ENCODE data around the gene PFN1.

The PFN1 gene

DNA sequence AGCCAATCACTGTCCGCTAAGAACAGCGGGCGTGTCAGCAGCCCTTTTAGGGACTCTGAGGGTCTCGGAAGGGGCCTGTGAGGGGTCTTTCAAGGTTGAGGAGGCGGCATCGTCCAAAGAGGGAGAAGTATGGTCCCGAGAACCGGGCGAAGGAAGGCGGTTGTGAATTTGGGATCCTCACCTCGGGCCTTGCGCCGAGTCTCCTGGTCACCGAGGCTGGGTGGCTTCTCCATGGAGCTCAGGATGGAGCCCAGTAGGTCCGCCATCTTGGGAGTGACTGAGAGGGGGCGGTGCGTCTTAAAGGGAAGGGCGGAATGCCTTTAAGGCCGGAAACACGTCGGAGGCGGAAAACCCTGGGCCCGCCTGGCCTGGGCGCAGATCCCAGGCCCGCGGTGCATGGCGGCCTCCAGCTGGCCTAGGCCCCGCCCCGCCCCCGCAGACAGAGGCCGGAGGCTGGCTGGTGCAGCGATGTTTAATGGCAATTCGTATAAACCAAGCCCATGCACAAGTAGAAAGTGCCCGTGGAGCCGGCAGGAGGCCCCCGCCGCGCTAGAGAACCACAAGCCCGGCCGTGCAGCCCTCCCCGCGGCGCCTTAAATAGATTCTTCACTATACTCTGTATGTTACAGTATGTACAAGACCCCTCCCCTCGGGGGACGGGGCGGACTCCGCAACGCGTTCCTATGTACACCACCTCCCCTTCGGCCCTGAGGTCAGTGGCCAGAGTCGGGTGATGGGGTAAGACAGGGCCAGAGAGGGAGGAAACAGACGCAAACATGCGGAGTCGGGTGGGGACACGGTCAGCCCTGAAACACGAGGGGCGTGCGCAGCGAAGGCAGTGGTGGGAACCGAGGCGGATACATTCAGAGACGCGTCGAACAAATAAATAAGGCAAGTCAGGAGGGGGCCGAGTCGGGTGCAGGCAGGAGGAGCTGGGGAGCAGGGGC, 19.5 kb upstream of the PFN1 start, which contains the start of gene SPAG7:
TSS of gene SPAG7 (minus strand) at position 279 of the 947 bp plus-strand sequence. CDS start at position 266, 13 bp downstream.
- DNase-seq, result peak; percentile 93

- peak; percentile 97 for DNase-seq
Measured at GRCh38 chr17:4966844-4967538, 18.7 kb upstream of the PFN1 start.

- no peak for DNase-seq
Measured at GRCh38 chr17:4965311-4965986, 17.1 kb upstream of the PFN1 start.

DNA sequence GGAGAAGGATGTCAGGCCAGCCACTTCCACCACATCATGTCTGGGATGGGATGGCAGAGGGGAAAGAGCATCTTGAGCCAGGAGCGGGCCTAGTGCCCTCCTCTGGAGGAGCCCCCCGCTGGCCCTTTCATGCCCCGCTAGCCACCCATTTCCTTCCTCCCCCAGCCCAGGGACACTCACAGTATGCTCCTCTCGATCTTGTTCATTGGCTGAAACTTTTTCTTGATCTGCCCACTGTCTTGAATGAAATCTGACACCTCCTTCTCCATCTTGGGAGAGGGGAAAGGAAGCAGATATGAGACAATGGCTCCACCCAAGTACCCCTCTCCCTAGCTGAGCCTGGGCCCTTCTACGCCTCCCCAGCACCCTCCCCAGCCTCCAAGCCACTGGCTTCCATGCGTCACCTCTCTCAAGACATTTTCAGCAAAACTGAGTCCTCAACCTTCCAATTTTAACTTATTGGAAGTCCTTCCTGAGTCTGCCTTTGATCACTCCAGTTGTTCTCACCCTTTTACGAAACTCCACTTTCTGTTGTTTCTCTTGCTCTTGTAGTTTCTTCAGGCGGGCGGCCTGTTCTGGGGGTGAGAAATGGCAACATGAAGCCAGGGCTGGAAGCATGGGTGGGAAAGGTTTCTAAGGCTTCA, 12.1 kb upstream of the PFN1 start:
- no peak for DNase-seq

DNA sequence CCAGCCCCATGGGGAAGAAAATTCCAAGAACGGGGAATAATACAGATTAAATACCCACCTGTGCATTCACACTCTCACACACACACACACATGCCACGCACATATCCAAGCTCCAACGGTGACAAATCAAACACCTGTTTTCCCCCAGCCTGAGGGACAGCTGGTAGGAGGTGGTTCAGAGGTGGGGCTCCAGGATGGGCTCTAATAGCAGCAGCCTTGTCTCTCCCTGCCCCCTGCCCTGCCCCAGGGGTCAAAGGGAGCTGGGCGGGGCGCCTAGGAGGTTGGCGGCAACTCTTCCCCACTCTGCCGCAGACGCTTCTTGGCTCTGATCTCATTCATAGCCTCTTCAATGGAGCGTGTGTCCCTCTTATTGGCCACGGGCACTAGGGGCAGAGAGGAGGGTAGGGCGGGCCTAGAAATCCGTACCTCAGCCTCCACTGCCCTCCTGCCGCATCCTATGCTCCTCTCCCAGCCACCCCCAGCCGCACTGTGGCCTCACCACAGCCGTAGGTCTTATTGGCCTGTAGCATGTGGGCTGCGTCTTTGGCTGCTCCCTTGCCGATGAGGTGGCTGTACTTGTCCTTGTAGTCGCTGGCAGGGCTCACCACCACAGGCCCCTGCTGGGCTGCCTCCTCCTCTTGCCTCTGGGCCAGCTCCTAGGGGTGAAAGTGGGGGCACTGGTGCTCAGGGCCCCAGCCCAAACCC, 11.1 kb upstream of the PFN1 start:
- no peak for DNase-seq

GRCh38 chr17:4958102-4958501, 9.8 kb upstream of the PFN1 start:
- DNase-seq, result no peak

DNA sequence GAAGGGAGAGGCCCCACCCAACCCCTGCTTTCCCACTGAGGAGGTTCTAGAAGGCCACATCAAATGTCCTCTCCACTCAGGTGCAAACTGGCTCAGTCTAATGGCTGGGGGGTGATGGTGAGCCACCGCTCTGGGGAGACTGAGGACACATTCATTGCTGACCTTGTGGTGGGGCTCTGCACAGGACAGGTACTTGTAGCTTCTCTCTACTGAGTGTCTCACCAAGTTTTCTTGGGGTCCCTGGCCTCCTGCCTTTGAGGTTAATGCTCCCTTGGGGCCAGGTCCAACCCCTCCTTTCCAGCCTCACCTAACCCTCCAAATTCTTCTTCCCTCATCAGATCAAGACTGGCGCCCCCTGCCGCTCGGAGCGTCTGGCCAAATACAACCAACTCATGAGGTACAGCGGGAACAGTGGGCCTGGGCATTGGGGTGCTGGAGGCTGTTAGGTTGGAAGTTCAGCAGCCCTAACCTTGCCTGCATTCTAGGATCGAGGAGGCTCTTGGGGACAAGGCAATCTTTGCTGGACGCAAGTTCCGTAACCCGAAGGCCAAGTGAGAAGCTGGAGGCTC, 8.2 kb upstream of the PFN1 start:
- DNase-seq, result no peak

DNA sequence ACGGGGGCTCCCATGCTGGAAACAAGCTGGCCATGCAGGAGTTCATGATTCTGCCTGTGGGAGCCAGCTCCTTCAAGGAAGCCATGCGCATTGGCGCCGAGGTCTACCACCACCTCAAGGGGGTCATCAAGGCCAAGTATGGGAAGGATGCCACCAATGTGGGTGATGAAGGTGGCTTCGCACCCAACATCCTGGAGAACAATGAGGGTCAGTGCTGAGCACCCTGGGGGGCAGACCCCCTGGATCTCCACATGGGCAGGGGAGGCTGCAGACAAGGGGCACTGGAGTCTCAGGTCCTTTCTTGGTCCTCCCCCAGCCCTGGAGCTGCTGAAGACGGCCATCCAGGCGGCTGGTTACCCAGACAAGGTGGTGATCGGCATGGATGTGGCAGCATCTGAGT, 6.8 kb upstream of the PFN1 start:
- no peak for DNase-seq

DNA sequence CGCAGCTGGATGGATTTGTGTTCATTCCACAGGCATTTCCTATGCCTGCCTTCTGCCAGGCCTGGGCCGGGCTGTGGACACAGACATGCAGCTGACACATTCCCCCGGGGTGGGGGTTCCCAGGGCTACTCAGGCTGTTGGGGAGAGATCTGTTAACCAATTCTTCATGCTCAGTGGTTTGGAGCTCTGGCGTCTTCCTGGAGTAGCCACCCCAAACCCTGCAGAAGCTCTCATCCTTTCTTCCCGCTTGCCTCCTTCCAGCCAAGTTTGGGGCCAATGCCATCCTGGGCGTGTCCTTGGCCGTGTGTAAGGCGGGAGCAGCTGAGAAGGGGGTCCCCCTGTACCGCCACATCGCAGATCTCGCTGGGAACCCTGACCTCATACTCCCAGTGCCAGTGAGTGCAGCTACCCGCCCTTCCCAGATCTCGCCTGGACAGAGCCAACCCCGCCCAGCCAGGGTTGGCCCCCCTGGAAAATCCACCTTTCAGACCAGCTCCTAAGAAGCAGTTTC, 5.2 kb upstream of the PFN1 start:
- DNase-seq, result no peak

GRCh38 chr17:4951486-4951885, 3.2 kb upstream of the PFN1 start:
- DNase-seq, result no peak

- DNase-seq, result peak; percentile 28
Measured at GRCh38 chr17:4950746-4951204, 2.4 kb upstream of the PFN1 start, which contains the start of gene ENO3. Gene ENO3 (plus strand): TSS chr17:4951119. CDS start chr17:4951830, 711 bp downstream.

DNA sequence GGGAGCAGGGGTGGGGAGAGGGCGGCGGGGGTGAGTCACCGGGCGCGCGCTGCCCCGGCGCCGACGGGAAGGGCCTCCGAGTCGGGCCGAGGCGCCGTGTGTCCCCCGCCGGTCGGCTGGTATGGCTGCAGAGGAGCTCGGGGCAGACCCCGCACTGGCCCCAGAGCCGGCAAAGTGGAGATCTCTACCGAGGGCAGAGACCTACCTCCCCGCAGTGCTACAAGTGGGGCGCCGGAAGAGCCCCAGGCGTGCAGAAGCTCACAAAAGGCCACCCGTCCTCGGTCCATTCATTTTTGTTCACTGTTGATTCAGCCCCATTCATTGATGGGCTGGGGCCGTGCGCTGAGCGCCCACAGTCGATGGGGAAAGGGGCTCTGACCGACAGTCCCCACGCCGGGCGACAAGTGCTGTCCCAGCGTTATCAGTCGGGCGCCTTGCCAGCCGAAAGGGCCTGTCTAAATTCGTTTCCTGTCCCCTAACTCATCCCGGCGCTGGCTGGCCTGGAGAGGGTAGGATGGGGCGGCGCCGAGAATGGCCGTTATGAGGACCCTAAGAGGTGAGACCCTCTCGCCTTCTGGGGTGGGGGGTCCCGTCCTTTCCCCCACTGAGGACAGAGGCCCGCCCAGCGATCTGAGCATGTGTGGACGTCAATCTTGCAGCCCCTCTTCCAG, 1.9 kb upstream of the PFN1 start:
- DNase-seq, result no peak

GRCh38 chr17:4949321-4950074, 1.2 kb upstream of the PFN1 start:
- peak; percentile 81 for DNase-seq

DNA sequence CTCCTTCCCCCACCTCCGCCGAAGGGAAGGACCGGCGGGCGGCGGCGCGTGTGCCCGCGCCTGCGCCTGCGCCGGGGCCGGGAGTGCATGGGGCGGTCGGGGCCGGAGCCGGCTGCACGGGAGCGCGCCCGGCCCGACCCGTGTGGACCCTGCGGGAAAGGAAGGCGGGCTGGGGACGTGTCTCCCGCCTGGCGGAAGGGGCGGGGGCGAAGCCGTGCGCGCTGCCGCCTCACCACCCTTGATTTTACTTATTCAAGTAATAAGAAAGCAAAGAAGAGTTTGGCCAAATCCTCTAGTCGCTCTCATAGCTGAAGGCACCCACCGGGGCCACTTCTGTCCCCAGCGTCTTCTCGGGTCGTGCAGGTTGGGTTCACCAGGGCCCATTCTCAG, 596 bp upstream of the PFN1 start:
- peak; percentile 91 for DNase-seq

- peak; percentile 61 for DNase-seq
Measured at GRCh38 chr17:4947411-4948165, 742 bp downstream of the PFN1 start.

DNA sequence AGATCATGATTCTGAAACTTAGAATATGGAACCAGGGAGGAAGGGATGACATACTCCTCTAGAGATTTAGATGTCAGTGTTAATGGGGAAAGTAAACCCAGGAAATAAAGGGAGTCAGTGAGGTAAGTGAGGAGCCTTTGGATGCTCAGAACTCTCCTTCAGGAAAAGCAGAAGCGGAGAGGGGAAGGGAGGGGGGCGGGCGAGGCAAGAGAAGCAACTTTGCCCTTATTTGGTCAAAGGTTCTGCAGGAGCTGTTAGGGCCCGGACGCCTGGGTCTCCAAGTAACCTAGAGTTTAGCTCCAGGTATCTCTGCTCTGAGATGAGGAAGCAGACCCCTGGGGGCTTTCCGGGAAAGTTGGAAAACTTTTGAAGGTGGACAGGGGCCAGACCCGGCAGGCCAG, 1.3 kb downstream of the PFN1 start:
- no peak for DNase-seq

GRCh38 chr17:4946312-4946976, 1.9 kb downstream of the PFN1 start:
- no peak for DNase-seq

DNA sequence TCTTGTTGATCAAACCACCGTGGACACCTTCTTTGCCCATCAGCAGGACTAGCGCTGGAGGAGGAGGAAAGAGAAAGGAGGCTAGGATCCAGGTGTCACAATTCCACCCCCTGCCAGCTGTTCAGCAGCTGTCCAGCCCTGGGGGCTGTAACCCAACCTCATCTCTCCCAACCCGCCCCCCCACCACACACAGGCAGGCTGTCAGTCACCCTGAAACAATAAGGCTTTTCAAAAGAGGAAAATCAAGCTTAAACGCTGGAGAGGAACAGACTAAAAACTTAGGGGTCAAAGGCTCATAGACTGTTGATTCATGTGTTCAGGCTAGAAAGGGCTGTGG, 2.4 kb downstream of the PFN1 start:
- DNase-seq, result peak; percentile 27

All from NCI-H69 (cell line).